CD1c-positive myeloid dendritic cell (primary cell): ENCODE results near the gene WDHD1.
"Not testable (repeated sequence)": the region's sequence is repeated elsewhere in the genome, so short reads cannot be mapped to it uniquely, and the experiment has no call there.

Experiments used
- DNase-seq: peaks from one replicate; pipeline ENCODE4 v3.0.0-alpha.2; 2016; ENCODE audit errors: extremely low spot score

The WDHD1 gene

GRCh38 chr14:55026793-55027561, at the start of gene WDHD1, which contains the start of gene SOCS4:
Gene WDHD1, minus strand, starts transcription at chr14:55027099. Its CDS starts 312 bp downstream, at chr14:55026787.
Gene SOCS4, plus strand, starts transcription at chr14:55027236. Its CDS starts 15,806 bp downstream, at chr14:55043042.
- peak; percentile 98 for DNase-seq

GRCh38 chr14:55075628-55076175, 48.8 kb upstream of the WDHD1 start:
- DNase-seq, result no peak

GRCh38 chr14:55074662-55075061, 47.8 kb upstream of the WDHD1 start:
- no peak for DNase-seq

- DNase-seq, result no peak
Measured at GRCh38 chr14:55073856-55074255, 47.0 kb upstream of the WDHD1 start.

- DNase-seq, result peak; percentile 30
Measured at GRCh38 chr14:55071870-55072640, 45.2 kb upstream of the WDHD1 start.

GRCh38 chr14:55070981-55071411, 44.1 kb upstream of the WDHD1 start:
- peak; percentile 38 for DNase-seq

- no peak for DNase-seq
Measured at GRCh38 chr14:55066223-55066622, 39.3 kb upstream of the WDHD1 start.

GRCh38 chr14:55065411-55065810, 38.5 kb upstream of the WDHD1 start:
- DNase-seq, result no peak

GRCh38 chr14:55064896-55065295, 38.0 kb upstream of the WDHD1 start:
- DNase-seq, result not testable (repeated sequence)

GRCh38 chr14:55062517-55063351, 35.8 kb upstream of the WDHD1 start:
- DNase-seq, result no peak

GRCh38 chr14:55059333-55059732, 32.4 kb upstream of the WDHD1 start:
- DNase-seq, result no peak

GRCh38 chr14:55057919-55058318, 31.0 kb upstream of the WDHD1 start:
- no peak for DNase-seq

- DNase-seq, result no peak
Measured at GRCh38 chr14:55054098-55054497, 27.2 kb upstream of the WDHD1 start.

- DNase-seq, result no peak
Measured at GRCh38 chr14:55053500-55053899, 26.6 kb upstream of the WDHD1 start.

- DNase-seq, result no peak
Measured at GRCh38 chr14:55053018-55053417, 26.1 kb upstream of the WDHD1 start.

GRCh38 chr14:55052269-55052930, 25.5 kb upstream of the WDHD1 start:
- DNase-seq, result no peak

- DNase-seq, result peak; percentile 96
Measured at GRCh38 chr14:55051423-55052268, 24.7 kb upstream of the WDHD1 start, which contains the start of gene MAPK1IP1L. Gene MAPK1IP1L, plus strand, starts transcription at chr14:55051647. Its CDS starts 10,037 bp downstream, at chr14:55061684.

GRCh38 chr14:55051165-55051422, 24.2 kb upstream of the WDHD1 start:
- DNase-seq, result no peak

- DNase-seq, result no peak
Measured at GRCh38 chr14:55048900-55049436, 22.1 kb upstream of the WDHD1 start.
